ENCODE data around the gene APBA1. TPM values are rescaled to one million over a fixed set of nuclear protein-coding genes. Genes with fewer than 3 reads are reported as not detected.

The APBA1 gene
- total RNA-seq, 4 donors from 2014 or later: 1.3 to 8.0 (median 1.7) TPM

GRCh38 chr9:69535286-69535832, 136.8 kb downstream of the APBA1 start:
- no peak for DNase-seq
- 71% methylated on average over 1 of the region's 1 CpG for WGBS, 2 donors

GRCh38 chr9:69532396-69532795, 139.8 kb downstream of the APBA1 start:
- no peak overlapping the region for H3K4me3 ChIP-seq
- H3K27me3 ChIP-seq: no peaks in the 10 kb centered on the region
- H3K36me3 ChIP-seq: no peaks in the 10 kb centered on the region
- 58 to 71% methylated on average over 3 to 4 of the region's 4 CpGs for WGBS, 2 donors
- TF ChIP-seq CTCF (IDR thresholded peaks at IDR 0.05): no peak
- TF ChIP-seq POLR2A (IDR thresholded peaks at IDR 0.05): no peak
- intact Hi-C loops (cut with DNase I): no loop called here
- H3K4me1 ChIP-seq: no peaks in the 10 kb centered on the region
- no peaks in the 10 kb centered on the region for H3K9me3 ChIP-seq
- no peak for DNase-seq
- H3K27ac ChIP-seq: no peak overlapping the region

More at GRCh38 chr9:69535286-69535832, 136.8 kb downstream of the APBA1 start:
- H3K9me3 ChIP-seq: no peaks in the 10 kb centered on the region
- no peaks in the 10 kb centered on the region for H3K27me3 ChIP-seq
- no peak overlapping the region for H3K4me3 ChIP-seq
- no peaks in the 10 kb centered on the region for H3K36me3 ChIP-seq
- TF ChIP-seq POLR2A (IDR thresholded peaks at IDR 0.05): no peak
- TF ChIP-seq CTCF (IDR thresholded peaks at IDR 0.05): no peak
- no peaks in the 10 kb centered on the region for H3K4me1 ChIP-seq
- H3K27ac ChIP-seq: no peak overlapping the region
- intact Hi-C loops (cut with DNase I): no loop called here

- 88 to 100% methylated on average over 1 of the region's 1 CpG for WGBS, 2 donors
- no peak overlapping the region for H3K4me3 ChIP-seq
- intact Hi-C loops (cut with DNase I): no loop called here
- no peaks in the 10 kb centered on the region for H3K36me3 ChIP-seq
- H3K27me3 ChIP-seq: no peaks in the 10 kb centered on the region
- no peaks in the 10 kb centered on the region for H3K4me1 ChIP-seq
- no peak overlapping the region for H3K27ac ChIP-seq
- no peaks in the 10 kb centered on the region for H3K9me3 ChIP-seq
- TF ChIP-seq CTCF (IDR thresholded peaks at IDR 0.05) (no peak), POLR2A (IDR thresholded peaks at IDR 0.05) (no peak)
- no peak for DNase-seq
Observed at GRCh38 chr9:69527454-69527853, 144.7 kb downstream of the APBA1 start.

GRCh38 chr9:69526699-69527098, 145.5 kb downstream of the APBA1 start:
- WGBS, 2 donors: 85 to 96% methylated on average over 2 of the region's 2 CpGs

More at GRCh38 chr9:69526699-69527098, 145.5 kb downstream of the APBA1 start:
- no peaks in the 10 kb centered on the region for H3K4me1 ChIP-seq
- H3K36me3 ChIP-seq: no peaks in the 10 kb centered on the region
- H3K4me3 ChIP-seq: no peak overlapping the region
- intact Hi-C loops (cut with DNase I): no loop called here
- H3K27me3 ChIP-seq: no peaks in the 10 kb centered on the region
- TF ChIP-seq CTCF (IDR thresholded peaks at IDR 0.05): no peak
- TF ChIP-seq POLR2A (IDR thresholded peaks at IDR 0.05): no peak
- DNase-seq: no peak
- no peak overlapping the region for H3K27ac ChIP-seq
- H3K9me3 ChIP-seq: no peaks in the 10 kb centered on the region
